ENCODE measurements around the gene SDK1. TPM values are rescaled to one million over a fixed set of nuclear protein-coding genes. Genes with fewer than 3 reads are reported as not detected.

The SDK1 gene
- total and polyA plus RNA-seq, 4 donors = 0.12 to 0.47 (median 0.36) TPM

- H3K36me3 ChIP-seq (ENCODE audit: control insufficient read depth in 4 of 4, insufficient read depth in 3 of 4, low read depth in 1 of 4, low read length in 3 of 4) = no peaks in the 10 kb centered on the region
- 82% methylated on average over 10 of the region's 10 CpGs for WGBS
- no peak overlapping the region for H3K27ac ChIP-seq (ENCODE audit: low read depth in 1 of 2, low read length in 2 of 2)
- no peak for DNase-seq (ENCODE audit: low spot score)
- no peaks in the 10 kb centered on the region for H3K27me3 ChIP-seq (ENCODE audit: control insufficient read depth in 4 of 4, insufficient read depth in 4 of 4, low read length in 3 of 4)
- H3K4me1 ChIP-seq (ENCODE audit: control insufficient read depth in 4 of 4, insufficient read depth in 4 of 4, low read length in 3 of 4) = no peaks in the 10 kb centered on the region
- H3K4me3 ChIP-seq (ENCODE audit: low read depth in 1 of 3, low read length in 3 of 3) = no peak overlapping the region
- H3K9me3 ChIP-seq (ENCODE audit: control insufficient read depth in 4 of 4, low read length in 3 of 4) = no peaks in the 10 kb centered on the region
- no peak overlapping the region for H3K9ac ChIP-seq (ENCODE audit: low read depth in 1 of 2, low read length in 2 of 2)
- TF ChIP-seq YY1 (IDR thresholded peaks at IDR 0.05) (no peak), JUND (IDR thresholded peaks at IDR 0.05) (no peak), ATF3 (IDR thresholded peaks at IDR 0.05) (no peak), ZBTB33 (IDR thresholded peaks at IDR 0.05) (no peak), TAF1 (conservative IDR thresholded peaks at IDR 0.05) (no peak), CTCF (IDR thresholded peaks at IDR 0.05; ENCODE audit: low read depth, low read length, missing input control) (no peak), REST (IDR thresholded peaks at IDR 0.05) (no peak), RXRA (IDR thresholded peaks at IDR 0.05) (no peak), EGR1 (IDR thresholded peaks at IDR 0.05; ENCODE audit: low read depth in 2 of 2) (no peak), SP1 (IDR thresholded peaks at IDR 0.05) (no peak), HNF4A (conservative IDR thresholded peaks at IDR 0.05) (no peak), MAX (IDR thresholded peaks at IDR 0.05) (no peak), FOXA2 (IDR thresholded peaks at IDR 0.05) (no peak), NR2F2 (IDR thresholded peaks at IDR 0.05) (no peak), GABPA (IDR thresholded peaks at IDR 0.05 in 1 of 2, conservative IDR thresholded peaks at IDR 0.05 in 1 of 2) (no peak), HNF4G (IDR thresholded peaks at IDR 0.05) (no peak), RAD21 (IDR thresholded peaks at IDR 0.05) (no peak), FOXA1 (IDR thresholded peaks at IDR 0.05) (no peak)
Observed at GRCh38 chr7:3923307-3923918, 622.4 kb downstream of the SDK1 start.

Measured in liver (tissue), 9 donors.